GM20000 (cell line): ENCODE data around the gene RUNX1.

Experiments used
- DNase-seq: peaks from one replicate; pipeline ENCODE4 v3.0.0; 2012; ENCODE audit warnings: low spot score
- CTCF ChIP-seq: IDR thresholded peaks from 2 replicates; pipeline ENCODE4 v1.5.1; 2012; ENCODE audit warnings: mild to moderate bottlenecking, control low read depth; ENCODE audit errors: extremely low read depth, missing control alignments

Gene RUNX1

DNA sequence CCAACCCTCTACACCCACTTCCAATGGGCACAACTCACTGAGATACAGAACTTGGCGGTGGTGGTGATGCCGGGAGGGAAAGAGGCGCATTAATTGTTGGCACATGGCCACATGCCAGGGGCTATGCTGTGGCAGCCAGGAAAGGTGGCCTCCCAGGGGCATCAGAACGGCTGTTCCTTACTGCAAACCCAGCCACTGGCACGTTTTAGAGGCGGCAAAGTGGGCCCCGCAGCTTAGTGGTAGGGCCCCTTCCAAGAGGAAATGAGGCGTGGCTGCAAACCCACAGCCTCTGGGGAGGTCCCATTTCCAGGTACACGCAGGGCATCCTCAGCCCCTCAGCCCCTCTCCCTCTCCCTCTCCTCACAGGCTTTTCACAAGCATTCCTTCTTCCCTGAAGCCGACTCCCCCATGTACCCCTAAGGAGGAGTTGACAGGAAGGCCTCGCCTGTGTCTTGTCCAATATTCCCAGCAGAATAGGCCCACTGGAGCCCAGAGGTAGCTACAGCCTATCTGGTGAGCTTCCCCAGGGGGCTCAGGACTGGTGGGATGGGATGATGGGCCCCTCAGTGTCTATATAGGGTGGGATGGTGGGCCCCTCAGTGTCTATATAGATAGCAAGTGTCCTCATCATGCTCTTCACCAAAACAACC is 214.1 kb downstream of the RUNX1 start:
- no peak for DNase-seq
- TF ChIP-seq CTCF = no peak

DNA sequence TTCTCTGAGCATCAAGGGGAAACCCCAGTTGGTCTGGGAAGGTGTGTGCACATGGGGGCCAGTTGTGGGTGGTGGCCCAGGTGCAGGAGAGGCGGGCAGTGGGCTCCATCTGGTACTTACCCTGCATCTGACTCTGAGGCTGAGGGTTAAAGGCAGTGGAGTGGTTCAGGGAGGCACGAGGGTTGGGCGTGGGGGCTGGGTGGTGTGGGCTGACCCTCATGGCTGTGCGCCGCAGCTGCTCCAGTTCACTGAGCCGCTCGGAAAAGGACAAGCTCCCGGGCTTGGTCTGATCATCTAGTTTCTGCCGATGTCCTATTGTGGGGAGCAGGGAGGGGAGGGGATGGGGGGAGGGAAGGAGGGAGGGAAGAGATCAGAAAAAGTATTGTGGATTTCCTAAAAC is 214.8 kb downstream of the RUNX1 start:
- DNase-seq = no peak
- TF ChIP-seq CTCF = no peak

- no peak for TF ChIP-seq CTCF
- no peak for DNase-seq
Measured at GRCh38 chr21:34833465-34833864, 215.6 kb downstream of the RUNX1 start.

GRCh38 chr21:34830386-34831170 is 218.5 kb downstream of the RUNX1 start:
- no peak for DNase-seq
- TF ChIP-seq CTCF = no peak

- no peak for DNase-seq
- TF ChIP-seq CTCF = no peak
Measured at GRCh38 chr21:34827445-34828235, 221.5 kb downstream of the RUNX1 start.

DNA sequence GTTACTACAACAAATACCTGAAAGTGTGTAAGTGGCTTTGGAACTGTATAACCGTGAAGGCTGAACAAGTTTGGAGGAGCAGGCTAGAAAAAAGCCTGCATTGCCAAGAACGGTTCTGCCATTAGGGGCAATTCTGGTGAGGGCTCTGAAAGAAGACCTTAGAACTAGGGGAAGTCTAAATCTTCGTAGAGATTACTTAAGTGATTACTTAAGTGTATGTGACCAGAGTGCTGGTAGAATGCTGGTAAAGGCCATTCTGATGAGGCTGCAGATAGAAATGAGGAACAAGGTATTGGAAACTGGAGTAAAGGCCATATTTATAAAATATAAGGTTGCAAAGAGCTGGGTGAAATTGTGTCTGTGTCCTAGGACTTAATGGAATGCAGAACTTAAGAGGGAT is 222.3 kb downstream of the RUNX1 start:
- no peak for DNase-seq
- TF ChIP-seq CTCF = no peak

- no peak for DNase-seq
- no peak for TF ChIP-seq CTCF
Measured at GRCh38 chr21:34825948-34826548, 223.1 kb downstream of the RUNX1 start.
